Common myeloid progenitor, CD34-positive (primary cell): ENCODE data around the gene PGM5.

ENCODE experiments used
- CTCF ChIA-PET: fragments of 350-600 bp; sonication (Branson Sonifier 250); formaldehyde crosslinking; loops from one replicate; lab custom pipeline; 2021; ENCODE audit warnings: antibody characterized with exemption; lab: Charles Lee
- POLR2A ChIA-PET: fragments of 350-600 bp; sonication (Branson Sonifier 250); formaldehyde crosslinking; loops from one replicate; lab custom pipeline; 2021; ENCODE audit warnings: antibody characterized with exemption; lab: Charles Lee
- DNase-seq, 3 donors: peaks; one replicate each; pipeline versions ENCODE4 v3.0.0 to v3.0.0-alpha.2; 2013
- H3K27ac ChIP-seq, 2 experiments: 1 replicate in 1 of 2; 2 replicates in 1 of 2; pipeline ENCODE4 v1.7.0; 2013; ENCODE audit warnings: inconsistent platforms in 2 of 2, low read length in 2 of 2, mild to moderate bottlenecking in 2 of 2, low read depth in 1 of 2, moderate library complexity in 1 of 2; ENCODE audit not compliant: severe bottlenecking in 2 of 2, insufficient read depth in 1 of 2, poor library complexity in 1 of 2
- H3K27me3 ChIP-seq, 5 experiments: replicated peaks in 2 of 5; 1 replicate in 3 of 5; 2 replicates in 2 of 5; pipeline versions ENCODE4 v1.6.1 to v1.7.0; 2013; ENCODE audit warnings: low read length in 4 of 5, mild to moderate bottlenecking in 2 of 5, moderate library complexity in 2 of 5, inconsistent platforms in 1 of 5; ENCODE audit not compliant: insufficient read depth in 5 of 5, control insufficient read depth in 4 of 5
- H3K36me3 ChIP-seq, 4 experiments: 1 replicate in 2 of 4; 2 replicates in 2 of 4; pipeline versions ENCODE4 v1.6.1 to v1.7.0; 2013; ENCODE audit warnings: low read length in 3 of 4, control low read depth in 1 of 4, mild to moderate bottlenecking in 1 of 4; ENCODE audit not compliant: control insufficient read depth in 4 of 4, insufficient read depth in 4 of 4
- H3K4me1 ChIP-seq, 4 experiments: 1 replicate in 3 of 4; 2 replicates in 1 of 4; pipeline versions ENCODE4 v1.6.1 to v1.7.1; 2013; ENCODE audit warnings: low read length in 3 of 4, mild to moderate bottlenecking in 3 of 4, control low read depth in 1 of 4, inconsistent platforms in 1 of 4, moderate library complexity in 1 of 4; ENCODE audit not compliant: control insufficient read depth in 4 of 4, insufficient read depth in 4 of 4; ENCODE audit errors: control extremely low read depth in 1 of 4
- H3K4me3 ChIP-seq, 7 experiments: 1 replicate in 4 of 7; 2 replicates in 3 of 7; pipeline versions ENCODE4 v1.5.1 to v1.7.0; 2013; ENCODE audit warnings: mild to moderate bottlenecking in 7 of 7, low read length in 6 of 7, moderate library complexity in 6 of 7, inconsistent platforms in 2 of 7, low read depth in 2 of 7, control low read depth in 1 of 7; ENCODE audit not compliant: insufficient read depth in 4 of 7, control insufficient read depth in 1 of 7; ENCODE audit errors: extremely low read depth in 1 of 7
- H3K9me3 ChIP-seq, 5 experiments: 1 replicate in 4 of 5; 2 replicates in 1 of 5; pipeline versions ENCODE4 v1.6.1 to v1.7.1; 2013; ENCODE audit warnings: low read length in 4 of 5, mild to moderate bottlenecking in 2 of 5, inconsistent platforms in 1 of 5, low read depth in 1 of 5, moderate library complexity in 1 of 5; ENCODE audit not compliant: control insufficient read depth in 4 of 5, insufficient read depth in 2 of 5; ENCODE audit errors: control extremely low read depth in 1 of 5
- WGBS: methylation state at CpG from one replicate; pipeline ENCODE4 v1.1.5; 2013; ENCODE audit not compliant: insufficient coverage; 5-methylcytosine and 5-hydroxymethylcytosine counted together

Gene PGM5

GRCh38 chr9:68418259-68418845, 61.9 kb downstream of the PGM5 start:
- Histone ChIP-seq H3K27ac (no peak overlapping the region), H3K36me3 (no peaks in the 10 kb centered on the region), H3K9me3 (no peaks in the 10 kb centered on the region), H3K4me1 (peaks cover 0 to 15% (median 3%) of the 10 kb centered on the region in 4 experiments), H3K27me3 (no peaks in the 10 kb centered on the region), H3K4me3 (no peak overlapping the region)
- no peak for DNase-seq
- CTCF ChIA-PET, result interaction anchor here (0.7 to 2.0 kb wide), 5 partner anchors 11 to 89 kb away, joined by 3 to 6 read pairs (median 4); no protein-coding TSS in a partner anchor
- POLR2A ChIA-PET, result no interaction called here
- WGBS, result 94% methylated on average over 9 of the region's 11 CpGs

GRCh38 chr9:68419901-68420300, 63.5 kb downstream of the PGM5 start:
- Histone ChIP-seq H3K27me3 (no peaks in the 10 kb centered on the region), H3K36me3 (no peaks in the 10 kb centered on the region), H3K9me3 (no peaks in the 10 kb centered on the region), H3K27ac (no peak overlapping the region), H3K4me3 (no peak overlapping the region), H3K4me1 (peaks cover 0 to 15% (median 3%) of the 10 kb centered on the region in 4 experiments)
- DNase-seq, result no peak
- whole genome bisulfite sequencing, result 94% methylated on average over 3 of the region's 3 CpGs
- POLR2A ChIA-PET, result interaction anchor here (0.5 to 0.6 kb wide), 2 partner anchors 15 to 40 kb away, joined by 3 read pairs; no protein-coding TSS in a partner anchor
- CTCF ChIA-PET, result interaction anchor here (2.0 kb wide), 1 partner anchor 18 kb away, joined by 4 read pairs; no protein-coding TSS in a partner anchor

DNA sequence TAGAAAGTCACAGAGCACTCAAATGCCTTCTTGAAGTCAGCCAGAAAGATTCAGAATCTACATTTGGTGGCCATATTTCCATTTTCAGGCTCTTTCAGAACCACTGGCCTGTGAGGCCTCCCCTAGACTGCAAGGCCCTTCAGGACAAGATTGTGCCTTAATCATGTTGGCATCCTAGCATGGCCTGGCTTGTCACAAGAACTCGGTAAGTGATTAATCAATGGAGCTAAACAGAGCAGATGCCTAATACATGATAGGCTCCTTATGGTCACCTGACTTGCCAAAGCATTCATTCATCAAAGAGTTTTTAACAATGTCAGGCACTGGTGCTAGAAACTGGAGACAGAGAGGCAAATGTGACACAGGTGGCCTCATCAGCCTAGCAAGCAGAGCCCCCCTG, 70.3 kb downstream of the PGM5 start:
- H3K27ac ChIP-seq, result no peak overlapping the region
- H3K4me1 ChIP-seq, result peaks cover 0 to 4% (median 0%) of the 10 kb centered on the region in 4 experiments
- no peaks in the 10 kb centered on the region for H3K36me3 ChIP-seq
- CTCF ChIA-PET, result no interaction called here
- POLR2A ChIA-PET, result no interaction called here
- H3K27me3 ChIP-seq, result no peaks in the 10 kb centered on the region
- 63% methylated on average over 1 of the region's 1 CpG for WGBS
- H3K4me3 ChIP-seq, result no peak overlapping the region
- H3K9me3 ChIP-seq, result no peaks in the 10 kb centered on the region
- no peak for DNase-seq

GRCh38 chr9:68427216-68427977, 71.0 kb downstream of the PGM5 start:
- no peak overlapping the region for H3K4me3 ChIP-seq
- no peaks in the 10 kb centered on the region for H3K27me3 ChIP-seq
- no peaks in the 10 kb centered on the region for H3K36me3 ChIP-seq
- ChIA-PET POLR2A (no interaction called here), CTCF (interaction anchor here (0.9 to 1.1 kb wide), 2 partner anchors 10 to 67 kb away, joined by 3 to 4 read pairs; no protein-coding TSS in a partner anchor)
- H3K27ac ChIP-seq, result no peak overlapping the region
- H3K9me3 ChIP-seq, result no peaks in the 10 kb centered on the region
- peaks cover 0 to 4% (median 0%) of the 10 kb centered on the region in 4 experiments for H3K4me1 ChIP-seq
- no peak for DNase-seq

DNA sequence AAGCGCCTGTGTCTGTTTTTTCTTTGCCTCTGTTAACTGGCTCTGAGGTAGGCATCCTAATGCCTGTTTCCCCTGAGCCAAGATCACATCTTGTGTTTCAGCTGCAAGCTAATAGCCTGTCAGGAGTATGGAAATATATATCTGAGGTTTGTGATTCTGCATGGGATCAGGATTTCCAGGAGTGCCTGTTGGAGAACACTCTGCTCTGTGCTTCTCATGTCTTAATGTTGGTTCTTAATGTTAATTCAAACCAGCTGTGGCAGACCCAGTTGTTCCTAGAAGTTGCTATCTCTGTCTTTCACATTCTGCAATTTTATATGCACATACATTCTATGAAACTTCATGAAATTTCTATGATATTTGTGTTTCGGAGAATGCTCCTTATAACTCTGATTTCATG, 72.1 kb downstream of the PGM5 start:
- ChIA-PET POLR2A (no interaction called here), CTCF (interaction anchor here (0.9 to 1.9 kb wide), 2 partner anchors 11 to 66 kb away, joined by 3 to 6 read pairs; no protein-coding TSS in a partner anchor)
- Histone ChIP-seq H3K36me3 (no peaks in the 10 kb centered on the region), H3K27ac (no peak overlapping the region), H3K4me1 (peaks cover 0 to 4% (median 0%) of the 10 kb centered on the region in 4 experiments), H3K9me3 (no peaks in the 10 kb centered on the region), H3K27me3 (no peaks in the 10 kb centered on the region), H3K4me3 (no peak overlapping the region)
- DNase-seq, result no peak
- WGBS, result 86% methylated on average over 1 of the region's 2 CpGs

GRCh38 chr9:68429631-68430030, 73.2 kb downstream of the PGM5 start:
- ChIA-PET CTCF (interaction anchor here (0.7 to 1.9 kb wide), 2 partner anchors 12 to 83 kb away, joined by 3 to 6 read pairs; no protein-coding TSS in a partner anchor), POLR2A (interaction anchor here (0.6 kb wide), 1 partner anchor 59 kb away, joined by 4 read pairs; no protein-coding TSS in a partner anchor)
- WGBS, result 100% methylated on average over 1 of the region's 2 CpGs
- Histone ChIP-seq H3K27me3 (no peaks in the 10 kb centered on the region), H3K36me3 (no peaks in the 10 kb centered on the region), H3K27ac (no peak overlapping the region), H3K9me3 (no peaks in the 10 kb centered on the region), H3K4me1 (peaks cover 0 to 5% (median 0%) of the 10 kb centered on the region in 4 experiments), H3K4me3 (no peak overlapping the region)
- DNase-seq, result no peak
